NCI-H2029 treated with DMSO at 0.1 percent for 48 hours (cell line): ENCODE results near the gene MAPK7.

Experiments used
- DNase-seq: peaks from one replicate; lab custom pipeline; 2025; lab: John Stamatoyannopoulos, UW

The MAPK7 gene

GRCh38 chr17:19401321-19402010, 23.2 kb downstream of the MAPK7 start:
- DNase-seq, result no peak

- DNase-seq, result no peak
These were observed 23.9 kb downstream of the MAPK7 start for GRCh38 chr17:19402171-19402570.

GRCh38 chr17:19403021-19403420, 24.7 kb downstream of the MAPK7 start:
- DNase-seq, result no peak

GRCh38 chr17:19404264-19404663, 26.0 kb downstream of the MAPK7 start:
- no peak for DNase-seq

- no peak for DNase-seq
These were observed 26.8 kb downstream of the MAPK7 start for GRCh38 chr17:19405114-19405513.

- DNase-seq, result no peak
These were observed 29.5 kb downstream of the MAPK7 start for GRCh38 chr17:19407601-19408345.

- no peak for DNase-seq
These were observed 30.0 kb downstream of the MAPK7 start for GRCh38 chr17:19408346-19408710.

GRCh38 chr17:19409066-19409465, 30.8 kb downstream of the MAPK7 start:
- DNase-seq, result no peak

- DNase-seq, result no peak
These were observed 31.2 kb downstream of the MAPK7 start for GRCh38 chr17:19409509-19409908.

GRCh38 chr17:19410091-19410490, 31.8 kb downstream of the MAPK7 start:
- DNase-seq, result no peak

GRCh38 chr17:19410875-19411620, 32.8 kb downstream of the MAPK7 start, which contains the start of gene RNF112:
RNF112 (plus strand) TSS chr17:19411232; CDS start chr17:19411409, 177 bp downstream.
- DNase-seq, result no peak

GRCh38 chr17:19411631-19412030, 33.3 kb downstream of the MAPK7 start:
- no peak for DNase-seq

GRCh38 chr17:19412510-19412909, 34.2 kb downstream of the MAPK7 start:
- DNase-seq, result no peak

GRCh38 chr17:19412984-19413383, 34.7 kb downstream of the MAPK7 start:
- no peak for DNase-seq

- DNase-seq, result no peak
These were observed 35.5 kb downstream of the MAPK7 start for GRCh38 chr17:19413761-19414160.

GRCh38 chr17:19414396-19415280, 36.3 kb downstream of the MAPK7 start:
- no peak for DNase-seq

GRCh38 chr17:19415311-19415710, 37.0 kb downstream of the MAPK7 start:
- no peak for DNase-seq

GRCh38 chr17:19415806-19416775, 37.8 kb downstream of the MAPK7 start:
- no peak for DNase-seq

GRCh38 chr17:19417611-19418010, 39.3 kb downstream of the MAPK7 start:
- no peak for DNase-seq

- no peak for DNase-seq
These were observed 40.1 kb downstream of the MAPK7 start for GRCh38 chr17:19418251-19418992.
